ENCODE data around the gene SLC9A7. TPM values are rescaled to one million over a fixed set of nuclear protein-coding genes. Genes with fewer than 3 reads are reported as not detected.

SLC9A7 gene
- total and polyA plus RNA-seq, 8 donors = 2.2 to 16.0 (median 6.3) TPM

DNA sequence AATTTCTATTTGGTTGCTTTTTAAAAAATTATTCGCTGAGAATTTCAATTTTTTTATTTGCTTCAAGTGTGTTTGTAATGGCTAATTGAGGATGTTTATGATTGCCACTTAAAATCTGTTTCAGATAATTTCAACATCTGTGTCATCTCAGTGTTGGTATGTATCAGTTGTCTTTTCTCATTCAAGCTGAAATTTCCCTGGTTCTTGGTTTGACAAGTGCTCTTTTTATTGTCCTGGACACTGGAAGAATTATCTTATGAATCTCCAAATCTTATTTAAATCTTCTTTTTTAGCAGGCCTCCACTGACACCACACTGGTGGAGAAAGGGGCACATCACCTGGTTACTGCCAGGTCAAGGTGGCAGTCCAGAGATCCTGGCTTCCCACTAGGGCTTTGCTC is 163.8 kb downstream of the SLC9A7 start:
- Histone ChIP-seq H3K4me1 (no peaks in the 10 kb centered on the region), H3K36me3 (no peaks in the 10 kb centered on the region), H3K4me3 (no peak overlapping the region), H3K27me3 (peaks cover 0 to 2% (median 1%) of the 10 kb centered on the region in 4 donors), H3K27ac (no peak overlapping the region), H3K9me3 (no peaks in the 10 kb centered on the region)
- intact Hi-C loops (cut with DNase I) = no loop called here
- DNase-seq (no peak), FAIRE-seq (no peak), ATAC-seq (no peak)
- TF ChIP-seq, protein P1, sequence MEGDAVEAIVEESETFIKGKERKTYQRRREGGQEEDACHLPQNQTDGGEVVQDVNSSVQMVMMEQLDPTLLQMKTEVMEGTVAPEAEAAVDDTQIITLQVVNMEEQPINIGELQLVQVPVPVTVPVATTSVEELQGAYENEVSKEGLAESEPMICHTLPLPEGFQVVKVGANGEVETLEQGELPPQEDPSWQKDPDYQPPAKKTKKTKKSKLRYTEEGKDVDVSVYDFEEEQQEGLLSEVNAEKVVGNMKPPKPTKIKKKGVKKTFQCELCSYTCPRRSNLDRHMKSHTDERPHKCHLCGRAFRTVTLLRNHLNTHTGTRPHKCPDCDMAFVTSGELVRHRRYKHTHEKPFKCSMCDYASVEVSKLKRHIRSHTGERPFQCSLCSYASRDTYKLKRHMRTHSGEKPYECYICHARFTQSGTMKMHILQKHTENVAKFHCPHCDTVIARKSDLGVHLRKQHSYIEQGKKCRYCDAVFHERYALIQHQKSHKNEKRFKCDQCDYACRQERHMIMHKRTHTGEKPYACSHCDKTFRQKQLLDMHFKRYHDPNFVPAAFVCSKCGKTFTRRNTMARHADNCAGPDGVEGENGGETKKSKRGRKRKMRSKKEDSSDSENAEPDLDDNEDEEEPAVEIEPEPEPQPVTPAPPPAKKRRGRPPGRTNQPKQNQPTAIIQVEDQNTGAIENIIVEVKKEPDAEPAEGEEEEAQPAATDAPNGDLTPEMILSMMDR (IDR thresholded peaks at IDR 0.05) = no peak
- 55 to 94% methylated on average over 1 of the region's 1 CpG for WGBS, 2 donors

DNA sequence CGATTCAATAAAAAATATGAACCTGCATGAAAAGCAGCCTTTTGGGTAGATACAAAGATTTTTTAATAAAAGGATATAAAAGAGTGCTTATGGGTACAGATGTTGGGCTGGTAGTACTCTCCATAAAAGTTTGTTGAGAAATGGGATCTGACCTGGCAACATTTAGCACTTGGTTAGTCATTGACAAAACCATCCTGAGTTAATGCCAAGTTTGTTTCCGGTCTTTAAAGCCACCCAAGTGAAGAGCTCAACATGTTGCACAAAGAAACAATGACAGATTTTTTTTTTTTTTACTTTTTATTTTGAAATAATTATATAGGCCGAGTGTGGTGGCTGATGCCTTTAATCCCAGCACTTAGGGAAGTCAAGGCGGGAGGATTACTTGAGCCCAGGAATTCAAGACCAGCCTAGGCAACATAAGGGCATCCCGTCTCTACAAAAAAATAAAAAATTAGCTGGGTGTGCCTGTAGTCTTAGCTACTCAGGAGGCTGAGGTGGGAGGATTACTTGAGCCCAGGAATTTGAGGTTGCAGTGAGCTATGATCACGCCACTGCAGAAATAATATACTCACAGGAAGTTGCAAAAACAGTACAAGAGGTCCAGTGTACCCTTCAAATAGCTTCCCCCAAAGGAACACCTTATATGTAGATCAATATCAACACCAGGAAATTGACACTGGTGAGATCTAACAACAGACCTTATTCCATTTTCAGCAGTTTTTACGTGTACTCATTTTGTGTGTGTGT is 168.8 kb downstream of the SLC9A7 start:
- ATAC-seq = peak in 1 of 4 donors; percentile 53
- no peak for DNase-seq
- Histone ChIP-seq H3K27ac (no peak overlapping the region), H3K4me1 (no peaks in the 10 kb centered on the region), H3K27me3 (peaks cover 0 to 2% (median 1%) of the 10 kb centered on the region in 4 donors), H3K36me3 (no peaks in the 10 kb centered on the region), H3K4me3 (no peak overlapping the region), H3K9me3 (no peaks in the 10 kb centered on the region)
- intact Hi-C loops (cut with DNase I) = no loop called here
- WGBS, 2 donors = 72 to 73% methylated on average over 7 of the region's 7 CpGs
- FAIRE-seq = no peak
- TF ChIP-seq, protein P1 (IDR thresholded peaks at IDR 0.05) = no peak

DNA sequence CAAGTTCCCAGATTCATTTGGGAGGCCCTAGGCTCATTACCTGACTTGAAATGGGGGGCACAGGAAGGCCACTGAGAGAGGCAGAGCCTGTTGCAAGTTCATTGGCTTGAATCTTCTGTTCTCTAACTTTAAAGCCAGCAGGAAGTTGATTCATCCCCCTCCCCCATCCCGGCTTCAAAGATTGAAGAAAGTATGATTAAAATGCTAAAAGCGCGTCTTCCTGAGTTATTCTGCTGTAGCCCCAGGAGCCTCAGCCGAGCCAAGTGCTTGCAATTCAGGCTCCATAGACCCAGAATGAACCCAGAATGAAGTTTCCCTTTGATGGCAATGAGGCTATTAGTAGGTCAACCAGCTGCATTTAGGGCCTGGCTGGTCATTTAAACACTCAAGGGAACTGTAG is 170.7 kb downstream of the SLC9A7 start:
- ATAC-seq = peak in 2 of 4 donors; percentile 19 to 34
- no peak for DNase-seq
- no peak for FAIRE-seq

DNA sequence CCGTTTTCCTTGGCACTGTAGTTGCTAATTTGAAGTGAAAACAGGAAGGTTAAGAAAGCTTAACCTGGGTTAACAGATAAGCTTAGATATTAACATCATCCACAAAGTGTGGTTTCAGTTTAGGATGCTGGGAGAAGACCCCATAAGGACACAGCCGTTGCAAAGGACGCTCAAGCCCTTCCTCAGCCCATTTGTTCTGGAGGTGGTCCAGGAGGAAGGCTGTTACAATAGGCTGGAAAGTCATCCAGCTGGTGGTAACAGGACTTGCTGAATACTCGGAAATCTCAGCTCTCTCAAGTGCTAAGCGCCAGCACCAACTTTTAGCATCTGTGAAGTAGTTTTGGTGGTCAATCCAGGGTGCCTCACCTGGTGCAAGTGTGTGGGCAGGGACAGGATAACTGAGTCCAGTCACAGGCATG is 171.2 kb downstream of the SLC9A7 start:
- WGBS, 2 donors = 26 to 31% methylated on average over 5 of the region's 5 CpGs
- Histone ChIP-seq H3K27ac (peak overlapping the region in 1 of 4 donors; percentile 11), H3K36me3 (no peaks in the 10 kb centered on the region), H3K4me3 (no peak overlapping the region), H3K4me1 (no peaks in the 10 kb centered on the region), H3K9me3 (no peaks in the 10 kb centered on the region), H3K27me3 (peaks cover 0 to 2% (median 0%) of the 10 kb centered on the region in 4 donors)
- DNase-seq = no peak
- no peak for FAIRE-seq
- ATAC-seq = no peak
- TF ChIP-seq, protein P1 (IDR thresholded peaks at IDR 0.05) = no peak
- intact Hi-C loops (cut with DNase I) = no loop called here

More for the DNA sequence above, 170.7 kb downstream of the SLC9A7 start:
- no peaks in the 10 kb centered on the region for H3K36me3 ChIP-seq
- peak overlapping the region in 1 of 4 donors; percentile 11 for H3K27ac ChIP-seq
- peaks cover 0 to 2% (median under 1%) of the 10 kb centered on the region in 4 donors for H3K27me3 ChIP-seq
- no peaks in the 10 kb centered on the region for H3K9me3 ChIP-seq
- WGBS, 2 donors = 59 to 66% methylated on average over 4 of the region's 4 CpGs
- H3K4me1 ChIP-seq = no peaks in the 10 kb centered on the region
- H3K4me3 ChIP-seq = no peak overlapping the region
- intact Hi-C loops (cut with DNase I) = no loop called here
- TF ChIP-seq, protein P1 (IDR thresholded peaks at IDR 0.05) = no peak

DNA sequence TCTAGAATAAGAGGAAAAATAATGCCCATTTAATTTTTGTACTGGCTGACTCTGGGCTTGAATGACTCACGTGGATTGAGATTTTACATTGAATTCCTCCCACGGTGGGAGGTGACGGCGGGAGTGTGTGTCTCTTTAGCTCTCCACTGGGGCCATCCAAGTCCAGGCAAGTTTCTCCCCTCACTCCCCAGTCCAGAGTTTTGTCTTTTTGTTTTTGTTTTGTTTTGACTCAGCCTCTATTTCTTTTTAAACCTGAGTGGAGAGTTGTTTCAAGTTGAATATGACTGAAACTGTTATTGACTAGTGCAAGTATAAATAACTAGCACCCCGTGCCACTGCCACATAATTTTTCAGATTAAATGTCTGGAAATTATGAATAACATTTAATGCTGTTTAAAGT is 171.8 kb downstream of the SLC9A7 start:
- H3K36me3 ChIP-seq = no peaks in the 10 kb centered on the region
- no peak for DNase-seq
- no peak for ATAC-seq

More for the DNA sequence above, 171.8 kb downstream of the SLC9A7 start:
- Histone ChIP-seq H3K27me3 (no peaks in the 10 kb centered on the region), H3K4me1 (no peaks in the 10 kb centered on the region), H3K27ac (peak overlapping the region in 1 of 4 donors; percentile 11), H3K4me3 (no peak overlapping the region), H3K9me3 (no peaks in the 10 kb centered on the region)
- WGBS, 2 donors = 60 to 81% methylated on average over 5 of the region's 5 CpGs
- FAIRE-seq = no peak
- intact Hi-C loops (cut with DNase I) = no loop called here
- TF ChIP-seq, protein P1 (IDR thresholded peaks at IDR 0.05) = no peak

Measured in pancreas (tissue), 10 donors.